Transverse colon (tissue), 4 donors: ENCODE measurements around the gene MCFD2.

ENCODE experiments used
- CTCF ChIP-seq, 5 experiments: fragments of 200-600 bp in 3 of 5; fragments of 450-650 bp in 2 of 5; sonication (generic) in 3 of 5; IDR thresholded peaks; 1 replicate in 2 of 5; 2 replicates in 3 of 5; pipeline ENCODE4 v1.5.1; 2016 to 2017; ENCODE audit warnings: antibody characterized with exemption in 5 of 5, inconsistent platforms in 3 of 5, mild to moderate bottlenecking in 2 of 5, moderate library complexity in 1 of 5
- EP300 ChIP-seq: sonication (generic); formaldehyde crosslinking; IDR thresholded peaks from one replicate; pipeline ENCODE4 v1.6.1; 2017; ENCODE audit warnings: antibody characterized with exemption, low read depth
- POLR2A ChIP-seq: fragments of 450-650 bp; IDR thresholded peaks from one replicate; pipeline ENCODE4 v1.6.1; 2016; ENCODE audit warnings: antibody characterized with exemption, mild to moderate bottlenecking, moderate library complexity
- POLR2AphosphoS5 ChIP-seq, 3 donors: sonication (generic); formaldehyde crosslinking; IDR thresholded peaks; one replicate each; pipeline ENCODE4 v1.6.1; 2016; ENCODE audit warnings: antibody characterized with exemption in 3 of 3

DNA sequence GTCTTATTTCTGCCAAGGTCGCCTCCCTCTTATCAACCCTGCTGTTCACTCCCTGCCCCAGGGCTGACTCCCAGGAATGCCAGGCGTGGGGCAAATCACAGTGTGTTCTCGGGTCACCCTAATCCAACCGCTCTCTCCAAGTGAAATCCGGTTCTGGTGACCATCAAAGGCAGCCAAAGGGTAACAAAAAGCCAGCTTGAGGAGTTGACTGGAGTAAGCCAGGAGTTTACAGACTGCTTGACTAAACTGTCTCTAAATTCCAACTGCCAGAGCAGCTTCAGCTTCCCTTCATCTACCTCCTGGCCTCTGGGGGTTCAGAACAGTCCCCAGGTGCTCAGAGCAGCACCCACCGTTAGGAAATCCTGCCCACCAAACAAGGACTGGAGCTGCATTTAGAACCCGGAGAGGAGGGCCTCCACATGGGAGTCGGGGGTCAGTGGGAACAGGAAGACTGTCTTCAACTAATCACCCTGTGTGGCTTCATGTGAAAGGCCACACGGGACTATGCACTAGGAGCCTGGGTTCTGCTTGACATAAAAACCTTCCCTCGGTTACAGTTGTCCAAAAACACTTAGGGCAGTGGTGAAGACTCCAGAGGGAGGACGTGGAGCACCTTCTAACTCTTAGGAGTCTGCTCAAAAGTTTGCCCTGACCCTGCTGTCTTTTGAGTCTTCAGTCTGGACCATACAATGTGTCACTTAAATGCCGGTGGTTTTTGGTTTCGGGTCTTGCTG lies 24.2 kb upstream of the MCFD2 start:
- TF ChIP-seq CTCF (IDR thresholded peaks at IDR 0.05): no peak
- TF ChIP-seq POLR2A: no peak
- no peak for TF ChIP-seq POLR2AphosphoS5 (IDR thresholded peaks at IDR 0.05)
- no peak for TF ChIP-seq EP300
